PC-9 (cell line): ENCODE data around the gene DDX42. TPM values are rescaled to one million over a fixed set of nuclear protein-coding genes. Genes with fewer than 3 reads are reported as not detected.
A peak's percentile ranks its signal among the peaks of the same experiment; 100 is the strongest.

Source experiments
- BruUV-seq: library from RNA; stranded (reverse); fragments of 400-500 nt; replicated peaks from 2 replicates; lab custom pipeline; 2021; lab: Mats Ljungman, UMichigan
- CTCF ChIA-PET: fragments of 300-600 bp; sonication (Branson Sonifier 250); formaldehyde crosslinking; loops from one replicate; lab custom pipeline; 2022; ENCODE audit warnings: antibody characterized with exemption; lab: Charles Lee
- POLR2A ChIA-PET: fragments of 300-600 bp; sonication (Branson Sonifier 250); formaldehyde crosslinking; loops from one replicate; lab custom pipeline; 2022; ENCODE audit warnings: antibody characterized with exemption; ENCODE audit not compliant: unreplicated experiment; lab: Charles Lee
- DNase-seq, 2 experiments: peaks; one replicate each; pipeline versions ENCODE4 v3.0.0 to v3.0.0-alpha.2; 2015 to 2022; ENCODE audit warnings: mixed read lengths in 1 of 2
- H2AFZ ChIP-seq: fragments of 200-600 bp; sonication (generic); 2 replicates; pipeline ENCODE4 v1.8.1; 2017; ENCODE audit warnings: antibody characterized with exemption
- H3F3A ChIP-seq: fragments of 200-600 bp; sonication (generic); 2 replicates; pipeline ENCODE4 v1.8.1; 2017; ENCODE audit warnings: antibody characterized with exemption, mild to moderate bottlenecking, low read depth; ENCODE audit not compliant: insufficient read depth
- H3K27ac ChIP-seq: fragments of 200-600 bp; sonication (generic); 2 replicates; pipeline ENCODE4 v1.6.1; 2016; ENCODE audit warnings: mixed run types
- H3K27me3 ChIP-seq: fragments of 200-600 bp; sonication (generic); 2 replicates; pipeline ENCODE4 v1.6.1; 2016; ENCODE audit warnings: low read depth, mixed run types; ENCODE audit not compliant: insufficient read depth
- H3K36me3 ChIP-seq: fragments of 200-600 bp; sonication (generic); 2 replicates; pipeline ENCODE4 v1.6.1; 2016; ENCODE audit warnings: low read depth, mixed run types
- H3K4me1 ChIP-seq: fragments of 200-600 bp; sonication (generic); replicated peaks from 2 replicates; pipeline ENCODE4 v1.6.1; 2016; ENCODE audit warnings: mixed run types; ENCODE audit not compliant: insufficient read depth
- H3K4me2 ChIP-seq: fragments of 200-600 bp; sonication (generic); 2 replicates; pipeline ENCODE4 v1.6.1; 2017; ENCODE audit warnings: mixed run types
- H3K4me3 ChIP-seq: fragments of 200-600 bp; sonication (generic); 2 replicates; pipeline ENCODE4 v1.6.1; 2016; ENCODE audit warnings: mixed run types
- H3K79me2 ChIP-seq: fragments of 200-600 bp; sonication (generic); 2 replicates; pipeline ENCODE4 v1.6.1; 2017; ENCODE audit warnings: low read depth, mixed run types
- H3K9me2 ChIP-seq: fragments of 200-600 bp; sonication (generic); 2 replicates; pipeline ENCODE4 v1.8.1; 2017; ENCODE audit warnings: mild to moderate bottlenecking; ENCODE audit not compliant: insufficient read depth
- H3K9me3 ChIP-seq: fragments of 200-600 bp; sonication (generic); 2 replicates; pipeline ENCODE4 v1.8.1; 2016; ENCODE audit warnings: low read depth; ENCODE audit not compliant: insufficient read depth
- H4K20me1 ChIP-seq: fragments of 200-600 bp; sonication (generic); 2 replicates; pipeline ENCODE4 v1.8.1; 2017; ENCODE audit not compliant: insufficient read depth
- EZH2 ChIP-seq: fragments of 200-600 bp; sonication (generic); IDR thresholded peaks from 2 replicates; pipeline ENCODE4 v1.8.0; 2017; ENCODE audit warnings: antibody characterized with exemption, low read depth
- intact Hi-C: fragments of 100-400 bp; cut with micrococcal nuclease; formaldehyde crosslinking; loops from one replicate; pipeline ENCODE4 v1.10.0; 2022; ENCODE audit not compliant: unreplicated experiment
- total RNA-seq: library from RNA; stranded (reverse); gene quantifications from 2 replicates; pipeline ENCODE4 v1.2.3, GENCODE V29; 2021
- TF ChIP-seq, protein P1 (sequence below): fragments of 200-600 bp; sonication (generic); conservative IDR thresholded peaks from 2 replicates; pipeline ENCODE4 v1.6.1; 2017; ENCODE audit warnings: mixed run types, antibody characterized with exemption, mild to moderate bottlenecking, moderate library complexity

Gene DDX42
- total RNA-seq, 1 experiment from 2014 or later: 107 TPM

DNA sequence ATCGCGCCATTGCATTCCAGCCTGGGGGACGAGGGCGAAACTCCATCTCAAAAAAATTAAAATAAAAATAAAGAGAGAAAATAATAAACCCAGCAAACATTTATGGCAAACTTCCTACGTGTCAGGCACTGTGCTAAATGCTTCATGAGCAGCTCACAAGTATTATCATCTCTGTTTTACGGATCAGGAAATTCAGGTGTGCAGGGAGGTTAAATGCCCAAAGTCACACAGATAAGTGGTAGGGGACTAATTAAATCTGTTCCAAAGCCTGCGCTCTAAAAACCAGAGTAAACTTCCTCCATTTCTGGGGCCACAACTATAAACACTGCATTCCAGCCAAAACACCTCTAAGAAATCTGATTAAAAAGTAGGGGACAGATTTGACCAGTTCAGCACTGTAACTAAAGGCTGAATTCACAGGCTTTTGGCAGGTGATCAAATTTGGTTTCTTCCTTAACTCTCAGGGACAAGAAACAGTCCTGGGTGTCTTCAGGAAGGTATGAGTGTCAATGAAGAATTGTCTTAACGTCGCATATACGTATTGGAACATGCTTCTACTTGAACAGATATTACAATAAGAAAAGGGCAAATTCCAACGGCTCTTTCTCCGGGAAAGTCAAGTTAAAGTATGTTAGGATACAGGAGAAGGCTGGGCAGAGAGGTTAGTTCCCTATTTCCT lies 33.4 kb upstream of the DDX42 start:
- intact Hi-C loops: loop anchor here (2.0 kb wide), 2 partner anchors 32 to 118 kb away; partner anchors contain the start of genes CCDC47 and MAP3K3
- CTCF ChIA-PET: no interaction called here
- BruUV-seq: no TSS peak

GRCh38 chr17:63741143-63741407 lies 32.9 kb upstream of the DDX42 start:
- Histone ChIP-seq H3K4me1 (peaks cover 15% of the 10 kb centered on the region), H3K27ac (peak overlapping the region; percentile 64), H3K4me3 (peak overlapping the region; percentile 91), H3F3A (peaks cover 48% of the 10 kb centered on the region), H3K4me2 (peak overlapping the region; percentile 92), H3K9me3 (no peaks in the 10 kb centered on the region), H4K20me1 (no peaks in the 10 kb centered on the region), H3K79me2 (peaks cover 12% of the 10 kb centered on the region; the same call in 1 of the 2 replicates), H3K36me3 (peaks cover 6% of the 10 kb centered on the region; the same call in 1 of the 2 replicates), H2AFZ (peak overlapping the region; percentile 96), H3K9me2 (no peaks in the 10 kb centered on the region), H3K27me3 (no peaks in the 10 kb centered on the region)
- no peak for TF ChIP-seq EZH2
- TF ChIP-seq, protein P1, sequence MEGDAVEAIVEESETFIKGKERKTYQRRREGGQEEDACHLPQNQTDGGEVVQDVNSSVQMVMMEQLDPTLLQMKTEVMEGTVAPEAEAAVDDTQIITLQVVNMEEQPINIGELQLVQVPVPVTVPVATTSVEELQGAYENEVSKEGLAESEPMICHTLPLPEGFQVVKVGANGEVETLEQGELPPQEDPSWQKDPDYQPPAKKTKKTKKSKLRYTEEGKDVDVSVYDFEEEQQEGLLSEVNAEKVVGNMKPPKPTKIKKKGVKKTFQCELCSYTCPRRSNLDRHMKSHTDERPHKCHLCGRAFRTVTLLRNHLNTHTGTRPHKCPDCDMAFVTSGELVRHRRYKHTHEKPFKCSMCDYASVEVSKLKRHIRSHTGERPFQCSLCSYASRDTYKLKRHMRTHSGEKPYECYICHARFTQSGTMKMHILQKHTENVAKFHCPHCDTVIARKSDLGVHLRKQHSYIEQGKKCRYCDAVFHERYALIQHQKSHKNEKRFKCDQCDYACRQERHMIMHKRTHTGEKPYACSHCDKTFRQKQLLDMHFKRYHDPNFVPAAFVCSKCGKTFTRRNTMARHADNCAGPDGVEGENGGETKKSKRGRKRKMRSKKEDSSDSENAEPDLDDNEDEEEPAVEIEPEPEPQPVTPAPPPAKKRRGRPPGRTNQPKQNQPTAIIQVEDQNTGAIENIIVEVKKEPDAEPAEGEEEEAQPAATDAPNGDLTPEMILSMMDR: no peak
- CTCF ChIA-PET: no interaction called here
- POLR2A ChIA-PET: interaction anchor here (0.6 to 0.7 kb wide), 2 partner anchors 295 to 430 kb away, joined by 4 to 6 read pairs; partner anchors contain the start of gene CYB561
- intact Hi-C loops: loop anchor here (2.0 kb wide), 2 partner anchors 32 to 118 kb away; partner anchors contain the start of genes CCDC47 and MAP3K3
- DNase-seq: peak in 1 of 2 experiments; percentile 39
- TSS peak; percentile 52 for BruUV-seq

More for the DNA sequence above, 33.4 kb upstream of the DDX42 start:
- Histone ChIP-seq H2AFZ (peak overlapping the region; percentile 96), H3K36me3 (peaks cover 2% of the 10 kb centered on the region; the same call in 1 of the 2 replicates), H3K9me2 (no peaks in the 10 kb centered on the region), H3K27ac (peak overlapping the region; percentile 64), H4K20me1 (no peaks in the 10 kb centered on the region), H3K27me3 (no peaks in the 10 kb centered on the region), H3K4me3 (peak overlapping the region; percentile 91), H3F3A (peaks cover 45% of the 10 kb centered on the region), H3K4me1 (peaks cover 15% of the 10 kb centered on the region), H3K4me2 (peak overlapping the region; percentile 92), H3K9me3 (no peaks in the 10 kb centered on the region), H3K79me2 (peaks cover 12% of the 10 kb centered on the region; the same call in 1 of the 2 replicates)
- no peak for TF ChIP-seq EZH2
- TF ChIP-seq, protein P1: no peak
- POLR2A ChIA-PET: interaction anchor here (0.6 to 0.7 kb wide), 2 partner anchors 294 to 431 kb away, joined by 4 to 6 read pairs; partner anchors contain the start of gene CYB561
- no peak for DNase-seq

DNA sequence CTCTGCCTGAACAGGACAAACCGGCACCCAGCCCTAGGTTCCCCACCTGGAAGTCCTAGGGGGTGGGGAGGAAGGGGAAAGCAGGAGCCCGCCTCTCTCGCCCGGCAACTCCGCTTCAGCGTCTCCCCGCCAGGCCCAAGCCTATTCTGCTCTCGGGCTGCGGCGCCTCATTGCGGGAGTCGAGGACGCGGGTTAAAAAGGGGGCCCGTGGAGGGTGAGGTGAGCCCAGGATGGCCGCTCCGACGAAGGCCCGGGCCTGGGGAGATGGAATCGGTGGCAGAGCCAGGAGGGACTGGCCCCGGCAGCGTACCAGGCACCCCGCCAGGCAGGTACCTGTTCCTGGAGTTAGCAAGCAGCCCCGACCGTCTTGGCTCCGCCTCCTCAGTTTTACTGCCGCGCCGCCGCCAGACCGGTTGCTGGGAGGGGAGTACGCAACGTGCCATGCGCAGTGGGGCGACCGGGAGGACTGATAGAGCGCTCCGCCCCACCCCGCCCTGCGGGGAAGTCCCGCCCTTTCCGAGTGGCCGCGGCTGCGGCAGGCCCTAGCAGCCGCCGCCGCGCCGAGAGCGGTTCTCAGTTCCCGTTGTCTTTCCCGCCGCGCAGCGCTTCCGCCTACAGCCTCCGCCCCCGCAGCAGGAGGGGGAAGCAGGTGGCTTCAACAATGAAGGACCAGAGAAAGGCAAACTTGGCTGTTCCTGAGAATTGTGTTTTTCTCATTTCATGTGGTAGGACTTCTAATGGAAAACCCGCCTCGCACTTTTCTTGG lies 32.4 kb upstream of the DDX42 start, which contains the start of gene STRADA:
Gene STRADA, minus strand, starts transcription at position 392 of the 766 bp plus-strand sequence. CDS start 13,430 bp downstream, outside the sequence.
- Histone ChIP-seq H4K20me1 (no peaks in the 10 kb centered on the region), H3K36me3 (peaks cover 7% of the 10 kb centered on the region; the same call in 1 of the 2 replicates), H3K4me2 (peak within 1 kb of the TSS; percentile 92), H3F3A (peaks cover 51% of the 10 kb centered on the region), H3K4me1 (peaks cover 15% of the 10 kb centered on the region), H3K9me3 (no peaks in the 10 kb centered on the region), H3K9me2 (no peaks in the 10 kb centered on the region), H2AFZ (peak within 1 kb of the TSS; percentile 96), H3K79me2 (peaks cover 12% of the 10 kb centered on the region; the same call in 1 of the 2 replicates), H3K27ac (peak within 1 kb of the TSS; percentile 72), H3K27me3 (no peaks in the 10 kb centered on the region), H3K4me3 (peak within 1 kb of the TSS; percentile 91)
- TF ChIP-seq, protein P1: no peak
- no peak for TF ChIP-seq EZH2
- CTCF ChIA-PET: no interaction called here
- peak; percentile 97 to 99 for DNase-seq
- BruUV-seq: no TSS peak
- POLR2A ChIA-PET: interaction anchor here (0.6 to 0.7 kb wide), 2 partner anchors 120 to 295 kb away, joined by 3 to 6 read pairs; partner anchors contain the start of gene CYB561
- intact Hi-C loops: loop anchor here (2.0 kb wide), 2 partner anchors 31 to 119 kb away; partner anchors contain the start of genes CCDC47 and MAP3K3
